Measurements from ENCODE around the gene TMEM203. TPM values are rescaled to one million over a fixed set of nuclear protein-coding genes. Genes with fewer than 3 reads are reported as not detected.
A peak's percentile ranks its signal among the peaks of the same experiment; 100 is the strongest.

The TMEM203 gene
- polyA plus RNA-seq, 12 donors = 20.7 to 39.2 (median 31.1) TPM; not detected in 1

- DNase-seq = no peak
These were observed 6.6 kb downstream of the TMEM203 start for GRCh38 chr9:137198902-137199283.

GRCh38 chr9:137198051-137198901 lies 7.2 kb downstream of the TMEM203 start:
- no peak for DNase-seq

GRCh38 chr9:137195525-137196220 lies 9.8 kb downstream of the TMEM203 start:
- no peak for DNase-seq

GRCh38 chr9:137194909-137195308 lies 10.5 kb downstream of the TMEM203 start:
- DNase-seq = no peak

- DNase-seq = no peak
These were observed 11.1 kb downstream of the TMEM203 start for GRCh38 chr9:137194388-137194787.

GRCh38 chr9:137193771-137194170 lies 11.7 kb downstream of the TMEM203 start:
- DNase-seq = no peak

GRCh38 chr9:137192859-137193258 lies 12.6 kb downstream of the TMEM203 start:
- no peak for DNase-seq

GRCh38 chr9:137192448-137192780 lies 13.0 kb downstream of the TMEM203 start:
- no peak for DNase-seq

GRCh38 chr9:137191691-137192447 lies 13.6 kb downstream of the TMEM203 start:
- no peak for DNase-seq

- DNase-seq = no peak
These were observed 14.2 kb downstream of the TMEM203 start for GRCh38 chr9:137191245-137191644.

- no peak for DNase-seq
These were observed 15.1 kb downstream of the TMEM203 start for GRCh38 chr9:137190315-137190856.

- no peak for DNase-seq
These were observed 15.9 kb downstream of the TMEM203 start for GRCh38 chr9:137189297-137190295.

GRCh38 chr9:137188490-137189296 lies 16.8 kb downstream of the TMEM203 start, which contains the start of the genes ANAPC2 and SSNA1:
TSS of gene ANAPC2 (minus strand) at chr9:137188560. CDS start at chr9:137188532, 28 bp downstream.
TSS of gene SSNA1 (plus strand) at chr9:137188676. CDS start at chr9:137188727, 51 bp downstream.
- peak; percentile 97 for DNase-seq

GRCh38 chr9:137188086-137188489 lies 17.4 kb downstream of the TMEM203 start:
- DNase-seq = no peak

GRCh38 chr9:137187386-137187785 lies 18.1 kb downstream of the TMEM203 start:
- no peak for DNase-seq

- DNase-seq = no peak
These were observed 19.1 kb downstream of the TMEM203 start for GRCh38 chr9:137186385-137186784.

GRCh38 chr9:137185921-137186320 lies 19.5 kb downstream of the TMEM203 start:
- no peak for DNase-seq

- no peak for DNase-seq
These were observed 20.4 kb downstream of the TMEM203 start for GRCh38 chr9:137184881-137185660.
